ENCODE data around the gene SNTG2.

SNTG2 gene

DNA sequence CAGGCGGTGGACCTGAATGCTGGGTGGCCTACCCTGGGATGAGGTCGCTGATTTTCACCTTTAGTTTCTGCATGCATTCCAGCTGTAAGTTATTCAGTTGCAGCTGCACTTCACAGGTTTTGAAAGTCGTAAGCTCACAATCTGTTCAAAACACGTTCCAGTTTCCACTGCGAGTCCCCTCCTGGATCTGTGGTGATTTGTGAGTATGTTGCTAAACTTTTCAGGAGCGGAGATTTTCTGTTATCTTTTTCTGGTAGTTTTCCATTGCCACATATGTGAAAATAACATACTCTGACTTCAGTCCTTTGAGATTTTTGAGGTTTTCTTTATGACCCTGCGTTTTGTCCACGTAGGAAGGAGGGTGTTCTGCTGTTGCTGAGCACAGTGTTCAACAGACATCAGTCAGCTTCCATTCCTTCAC lies 102.1 kb downstream of the SNTG2 start:
- DNase-seq (ENCODE audit: low read depth) = no peak
- TF ChIP-seq, protein P1, sequence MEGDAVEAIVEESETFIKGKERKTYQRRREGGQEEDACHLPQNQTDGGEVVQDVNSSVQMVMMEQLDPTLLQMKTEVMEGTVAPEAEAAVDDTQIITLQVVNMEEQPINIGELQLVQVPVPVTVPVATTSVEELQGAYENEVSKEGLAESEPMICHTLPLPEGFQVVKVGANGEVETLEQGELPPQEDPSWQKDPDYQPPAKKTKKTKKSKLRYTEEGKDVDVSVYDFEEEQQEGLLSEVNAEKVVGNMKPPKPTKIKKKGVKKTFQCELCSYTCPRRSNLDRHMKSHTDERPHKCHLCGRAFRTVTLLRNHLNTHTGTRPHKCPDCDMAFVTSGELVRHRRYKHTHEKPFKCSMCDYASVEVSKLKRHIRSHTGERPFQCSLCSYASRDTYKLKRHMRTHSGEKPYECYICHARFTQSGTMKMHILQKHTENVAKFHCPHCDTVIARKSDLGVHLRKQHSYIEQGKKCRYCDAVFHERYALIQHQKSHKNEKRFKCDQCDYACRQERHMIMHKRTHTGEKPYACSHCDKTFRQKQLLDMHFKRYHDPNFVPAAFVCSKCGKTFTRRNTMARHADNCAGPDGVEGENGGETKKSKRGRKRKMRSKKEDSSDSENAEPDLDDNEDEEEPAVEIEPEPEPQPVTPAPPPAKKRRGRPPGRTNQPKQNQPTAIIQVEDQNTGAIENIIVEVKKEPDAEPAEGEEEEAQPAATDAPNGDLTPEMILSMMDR (IDR thresholded peaks at IDR 0.05; ENCODE audit: insufficient read depth, low read depth, low read length, missing control alignments) = no peak
- H3K4me3 ChIP-seq (ENCODE audit: low read depth, low read length) = no peak overlapping the region

DNA sequence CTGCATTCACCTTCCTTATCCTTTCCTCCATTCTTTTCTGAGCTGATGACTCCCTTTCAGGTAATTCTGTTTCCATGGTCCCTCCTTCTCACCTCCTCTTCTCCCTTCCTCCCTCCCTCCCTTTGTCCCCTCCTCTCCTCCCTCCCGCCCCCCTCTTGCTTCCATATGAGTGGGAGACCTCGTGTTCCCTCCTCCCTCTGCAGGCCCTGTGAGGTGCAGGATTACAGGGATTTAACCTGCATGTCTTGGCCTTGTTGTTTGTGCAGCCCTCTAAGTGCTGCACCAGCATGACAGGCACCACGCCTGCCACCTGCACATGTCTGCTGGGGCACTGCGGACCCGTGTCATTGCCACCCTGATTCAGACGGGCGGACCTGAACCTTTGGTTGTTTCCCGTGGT lies 103.1 kb downstream of the SNTG2 start:
- H3K4me3 ChIP-seq (ENCODE audit: low read depth, low read length) = no peak overlapping the region
- TF ChIP-seq, protein P1 (IDR thresholded peaks at IDR 0.05; ENCODE audit: insufficient read depth, low read depth, low read length, missing control alignments) = no peak
- DNase-seq (ENCODE audit: low read depth) = no peak

DNA sequence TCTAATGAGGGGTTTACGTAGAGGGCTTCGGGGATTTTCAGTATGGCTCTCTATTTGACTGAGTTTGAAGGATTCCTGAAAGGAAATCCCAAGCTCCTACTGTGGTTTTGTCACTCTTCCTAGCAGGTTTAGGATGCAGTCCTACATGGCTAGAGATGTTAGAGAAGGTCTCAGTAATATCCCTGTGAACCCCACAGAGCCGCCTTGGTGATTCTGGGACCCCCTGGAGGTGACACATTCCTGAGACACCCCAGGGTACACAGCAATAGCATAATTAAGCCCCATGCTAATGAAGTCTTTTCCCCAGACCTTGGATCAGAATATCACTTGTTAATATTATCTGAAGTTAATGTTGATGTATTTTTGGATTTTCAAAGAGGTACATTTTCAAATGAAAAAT lies 103.8 kb downstream of the SNTG2 start:
- TF ChIP-seq, protein P1 (IDR thresholded peaks at IDR 0.05; ENCODE audit: insufficient read depth, low read depth, low read length, missing control alignments) = no peak
- H3K4me3 ChIP-seq (ENCODE audit: low read depth, low read length) = no peak overlapping the region
- DNase-seq (ENCODE audit: low read depth) = no peak

DNA sequence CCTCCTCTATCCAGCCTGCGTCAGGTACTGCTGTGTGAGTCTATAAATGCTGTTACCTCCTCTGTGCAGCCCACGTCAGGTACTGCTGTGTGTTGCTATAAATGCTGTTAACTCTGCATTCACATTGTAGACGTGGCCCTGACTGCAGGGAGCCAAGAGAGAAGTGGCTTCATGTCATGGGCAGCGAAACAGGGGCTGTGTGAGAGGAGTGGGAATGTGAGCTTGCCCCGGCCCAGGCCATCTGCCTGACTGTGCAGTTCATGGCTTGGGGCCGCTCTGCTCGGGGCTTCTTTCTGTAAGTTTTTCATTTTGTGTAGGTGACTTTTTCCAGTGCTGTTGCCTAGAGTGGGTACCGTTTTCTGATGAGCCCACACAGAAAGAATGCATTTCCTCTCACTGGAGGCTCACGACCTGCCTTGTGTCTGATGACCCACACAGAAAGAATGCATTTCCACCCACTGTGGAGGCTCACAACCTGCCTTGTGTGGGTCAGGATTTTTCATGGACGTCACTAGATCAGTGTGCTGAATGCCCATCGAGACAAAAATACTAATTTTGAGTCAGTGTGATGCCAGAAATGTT lies 104.5 kb downstream of the SNTG2 start:
- H3K4me3 ChIP-seq (ENCODE audit: low read depth, low read length) = no peak overlapping the region
- DNase-seq (ENCODE audit: low read depth) = no peak
- TF ChIP-seq, protein P1 (IDR thresholded peaks at IDR 0.05; ENCODE audit: insufficient read depth, low read depth, low read length, missing control alignments) = no peak

DNA sequence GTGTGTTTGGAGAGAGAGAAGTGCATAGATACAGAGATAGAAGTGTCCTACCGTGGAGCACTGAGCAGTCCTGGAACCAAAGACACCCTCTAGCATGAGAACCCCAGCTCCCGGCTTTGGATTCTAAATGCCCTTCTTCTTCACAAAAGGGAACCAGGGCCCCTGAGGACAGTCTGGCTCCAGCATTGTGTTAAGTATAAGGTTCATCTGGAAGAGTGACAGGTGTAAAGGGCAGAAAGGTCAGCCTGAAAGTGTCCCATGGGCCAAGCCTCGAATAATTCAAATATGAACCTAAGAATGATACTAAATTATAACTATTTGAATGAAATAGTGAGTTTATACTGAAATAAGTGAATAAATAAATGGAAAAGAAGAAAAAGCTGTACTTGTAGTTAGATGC lies 109.7 kb downstream of the SNTG2 start:
- TF ChIP-seq, protein P1 (IDR thresholded peaks at IDR 0.05; ENCODE audit: insufficient read depth, low read depth, low read length, missing control alignments) = no peak
- no peak overlapping the region for H3K4me3 ChIP-seq (ENCODE audit: low read depth, low read length)
- no peak for DNase-seq (ENCODE audit: low read depth)

DNA sequence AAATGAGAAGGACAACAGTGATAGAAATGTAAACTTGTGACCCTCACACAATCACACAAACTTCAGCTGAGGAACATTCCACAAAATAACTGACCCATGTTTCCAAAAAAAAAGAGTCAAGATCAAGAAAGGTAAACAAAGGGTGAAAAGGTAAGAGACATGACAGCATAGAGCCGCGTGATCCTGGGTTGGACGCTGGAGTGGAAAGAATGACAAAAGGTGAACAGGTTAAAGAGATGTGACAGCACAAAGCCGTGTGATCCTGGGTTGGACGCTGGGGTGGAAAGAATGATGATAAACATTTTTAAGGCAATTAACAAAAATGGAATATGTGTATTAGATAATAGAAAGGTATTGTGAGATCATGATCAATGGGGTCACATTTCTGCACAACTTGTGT lies 110.3 kb downstream of the SNTG2 start:
- DNase-seq (ENCODE audit: low read depth) = no peak
- TF ChIP-seq, protein P1 (IDR thresholded peaks at IDR 0.05; ENCODE audit: insufficient read depth, low read depth, low read length, missing control alignments) = no peak
- no peak overlapping the region for H3K4me3 ChIP-seq (ENCODE audit: low read depth, low read length)

DNA sequence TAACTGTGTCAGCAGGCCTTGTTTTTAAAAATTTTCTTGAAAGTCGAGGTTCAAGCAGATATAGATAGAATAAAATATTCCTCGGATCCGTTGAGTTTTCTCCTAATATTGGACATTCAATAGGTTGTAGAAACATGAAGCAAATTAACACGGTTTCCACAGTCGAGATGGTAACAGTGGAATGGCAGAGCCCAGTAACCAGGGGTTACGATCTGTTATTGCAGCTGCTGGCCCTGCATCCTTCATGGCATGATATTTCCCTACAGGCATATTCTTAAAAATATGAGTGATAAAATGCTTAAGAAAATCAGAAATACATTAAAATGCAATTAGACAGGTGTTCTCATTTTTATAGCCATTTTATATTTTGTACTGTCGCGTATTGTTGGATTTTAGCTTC lies 117.6 kb downstream of the SNTG2 start:
- no peak overlapping the region for H3K4me3 ChIP-seq (ENCODE audit: low read depth, low read length)
- TF ChIP-seq, protein P1 (IDR thresholded peaks at IDR 0.05; ENCODE audit: insufficient read depth, low read depth, low read length, missing control alignments) = no peak
- DNase-seq (ENCODE audit: low read depth) = no peak

Measured in GM12865 (cell line).